ENCODE data around the gene FSD2. TPM values are rescaled to one million over a fixed set of nuclear protein-coding genes. Genes with fewer than 3 reads are reported as not detected.

Gene FSD2
- total and polyA plus RNA-seq, 2 of the 4 experiments (the other 2 are of a cell fraction): not detected

DNA sequence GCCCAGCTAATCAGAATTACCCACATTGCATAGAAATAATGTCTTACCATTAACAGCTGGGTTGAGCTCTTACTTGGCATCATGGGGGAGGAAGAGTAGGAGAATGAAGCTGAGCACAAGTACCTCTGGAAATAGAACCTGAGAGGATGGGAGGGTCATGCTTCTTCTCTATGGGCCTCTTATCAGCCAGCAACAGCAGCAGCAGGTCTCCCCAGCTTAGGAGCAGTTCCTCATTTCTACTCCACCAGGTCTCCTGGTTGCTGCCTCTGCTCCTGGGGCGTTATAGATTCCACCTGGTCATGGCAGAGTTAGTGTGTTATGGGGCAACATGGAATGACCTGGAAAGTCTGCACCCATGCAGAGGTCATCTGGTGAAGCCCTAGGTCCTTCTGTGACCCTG, 3.4 kb downstream of the FSD2 start:
- DNase-seq (no peak), ATAC-seq (ENCODE audit: low read depth) (no peak)
- Histone ChIP-seq H3K9me3 (ENCODE audit: control insufficient read depth, insufficient read depth, low read length) (no peaks in the 10 kb centered on the region), H2BK15ac (ENCODE audit: low read depth, low read length) (no peak overlapping the region), H2AFZ (replicated peaks; ENCODE audit: low read length, poor library complexity) (no peak overlapping the region), H3K9ac (ENCODE audit: low read depth, low read length) (no peak overlapping the region), H4K8ac (ENCODE audit: low read depth in 2 of 2, low read length in 2 of 2) (no peak overlapping the region), H2BK5ac (ENCODE audit: low read depth, low read length, poor library complexity, severe bottlenecking) (no peak overlapping the region), H3K27ac (ENCODE audit: insufficient read depth, low read length) (no peak overlapping the region), H2AK9ac (replicated peaks; ENCODE audit: low read depth, low read length, poor library complexity) (no peak overlapping the region), H3K9me1 (ENCODE audit: insufficient read depth, low read length) (no peaks in the 10 kb centered on the region), H3K18ac (ENCODE audit: low read depth, low read length) (no peak overlapping the region), H2AK5ac (ENCODE audit: low read depth, low read length) (no peak overlapping the region), H3K4me3 (ENCODE audit: insufficient read depth, low read depth, low read length) (no peak overlapping the region), H3K4ac (ENCODE audit: low read depth, low read length) (no peak overlapping the region), H3K79me1 (ENCODE audit: low read depth in 1 of 2, low read length in 2 of 2) (no peaks in the 10 kb centered on the region), H4K20me1 (ENCODE audit: insufficient read depth, low read length) (no peaks in the 10 kb centered on the region), H3K56ac (ENCODE audit: extremely low read depth, insufficient read depth, low read length) (no peak overlapping the region), H2BK120ac (ENCODE audit: low read depth, low read length) (no peak overlapping the region), H3K27me3 (ENCODE audit: control insufficient read depth, insufficient read depth, low read length) (peaks cover 24% of the 10 kb centered on the region), H4K5ac (ENCODE audit: low read depth, low read length) (no peak overlapping the region), H3K4me1 (ENCODE audit: control insufficient read depth, insufficient read depth, low read length) (no peaks in the 10 kb centered on the region), H3K4me2 (ENCODE audit: low read depth, low read length) (no peak overlapping the region), H4K91ac (ENCODE audit: insufficient read depth, low read depth, low read length) (no peak overlapping the region), H3K36me3 (ENCODE audit: control insufficient read depth, insufficient read depth, low read length) (no peaks in the 10 kb centered on the region), H3K14ac (replicated peaks; ENCODE audit: low read depth, low read length) (no peak overlapping the region), H2BK20ac (ENCODE audit: low read depth, low read length) (no peak overlapping the region), H3K23ac (ENCODE audit: low read depth, low read length) (no peak overlapping the region)
- dilution Hi-C loops (cut with HindIII; ENCODE audit: low sequenced_read_pairs, unreplicated experiment) (no loop called here), intact Hi-C loops (cut with micrococcal nuclease) (no loop called here), in situ Hi-C loops (cut with MboI; ENCODE audit: low sequenced_read_pairs) (no loop called here)
- POLR2A ChIA-PET (ENCODE audit: unreplicated experiment): no interaction called here
- TF ChIP-seq POLR2A (IDR thresholded peaks at IDR 0.05; ENCODE audit: low read depth, low read length): no peak
- no peak for TF ChIP-seq RCOR1 (IDR thresholded peaks at IDR 0.05; ENCODE audit: insufficient replicate concordance, low read length)
- no peak for TF ChIP-seq CHD1 (IDR thresholded peaks at IDR 0.05; ENCODE audit: low read depth, low read length)
- TF ChIP-seq CTCF (conservative IDR thresholded peaks at IDR 0.05; ENCODE audit: low read depth, low read length): no peak
- TF ChIP-seq MAFK (IDR thresholded peaks at IDR 0.05; ENCODE audit: low read depth, low read length): no peak
- TF ChIP-seq USF2 (IDR thresholded peaks at IDR 0.05; ENCODE audit: low read depth, low read length): no peak
- TF ChIP-seq BHLHE40 (IDR thresholded peaks at IDR 0.05; ENCODE audit: low read depth, low read length): no peak
- BruUV-seq (replicated peaks): no TSS peak
- WGBS, 2 experiments (ENCODE audit: extremely low coverage in 2 of 2, insufficient read length in 1 of 2): no CpG with 5 or more reads among the region's 1 CpG
- CTCF ChIA-PET: no interaction called here

Data from IMR-90 (cell line).